Neural progenitor cell (in vitro differentiated cells): ENCODE data around the gene AHI1. TPM values are rescaled to one million over a fixed set of nuclear protein-coding genes. Genes with fewer than 3 reads are reported as not detected.

Experiments
- DNase-seq: peaks from one replicate; pipeline ENCODE4 v3.0.0-alpha.2; 2016; ENCODE audit warnings: low spot score
- H2AFZ ChIP-seq: fragments of 200-600 bp; sonication (generic); replicated peaks from 2 replicates; pipeline ENCODE4 v1.6.1; 2016; ENCODE audit warnings: antibody characterized with exemption
- H3F3A ChIP-seq: fragments of 200-600 bp; sonication (generic); 2 replicates; pipeline ENCODE4 v1.6.1; 2016; ENCODE audit warnings: antibody characterized with exemption, low read depth
- H3K27ac ChIP-seq: fragments of 200-600 bp; sonication (generic); 2 replicates; pipeline ENCODE4 v1.5.1; 2016; ENCODE audit warnings: mild to moderate bottlenecking
- H3K27me3 ChIP-seq: fragments of 200-600 bp; sonication (generic); 2 replicates; pipeline ENCODE4 v1.6.1; 2016; ENCODE audit warnings: mild to moderate bottlenecking, moderate library complexity
- H3K36me3 ChIP-seq: fragments of 200-600 bp; sonication (generic); 2 replicates; pipeline ENCODE4 v1.5.1; 2016
- H3K4me1 ChIP-seq: fragments of 200-600 bp; sonication (generic); 2 replicates; pipeline ENCODE4 v1.6.1; 2016; ENCODE audit warnings: mixed run types
- H3K4me2 ChIP-seq: fragments of 200-600 bp; sonication (generic); 2 replicates; pipeline ENCODE4 v1.6.1; 2016
- H3K4me3 ChIP-seq: fragments of 200-600 bp; sonication (generic); 2 replicates; pipeline ENCODE4 v1.5.1; 2016
- H3K79me2 ChIP-seq: fragments of 200-600 bp; sonication (generic); 2 replicates; pipeline ENCODE4 v1.6.1; 2016; ENCODE audit warnings: low read depth
- H3K9ac ChIP-seq: fragments of 200-600 bp; sonication (generic); 2 replicates; pipeline ENCODE4 v1.6.1; 2016
- H3K9me3 ChIP-seq: fragments of 200-600 bp; sonication (generic); 2 replicates; pipeline ENCODE4 v1.5.1; 2016; ENCODE audit warnings: low read depth
- H4K20me1 ChIP-seq: fragments of 200-600 bp; sonication (generic); 2 replicates; pipeline ENCODE4 v1.6.1; 2016; ENCODE audit warnings: low read depth
- H3K27ac Mint-ChIP-seq: 3 replicates; pipeline ENCODE4 v1.8.0; 2021; ENCODE audit warnings: mixed read lengths
- H3K27me3 Mint-ChIP-seq: 2 replicates; pipeline ENCODE4 v1.8.0; 2022; ENCODE audit warnings: low read depth, mild to moderate bottlenecking, inconsistent platforms, moderate library complexity, mixed read lengths; ENCODE audit not compliant: insufficient read depth
- H3K36me3 Mint-ChIP-seq: 3 replicates; pipeline ENCODE4 v1.8.0; 2021; ENCODE audit warnings: mixed read lengths
- H3K4me1 Mint-ChIP-seq: 3 replicates; pipeline ENCODE4 v1.8.0; 2021; ENCODE audit warnings: mixed read lengths
- H3K4me3 Mint-ChIP-seq: 3 replicates; pipeline ENCODE4 v1.8.0; 2021; ENCODE audit warnings: mild to moderate bottlenecking, moderate library complexity, mixed read lengths
- H3K9me3 Mint-ChIP-seq: 3 replicates; pipeline ENCODE4 v1.8.0; 2020; ENCODE audit warnings: mixed read lengths
- EZH2 ChIP-seq: fragments of 200-600 bp; sonication (generic); IDR thresholded peaks from 2 replicates; pipeline ENCODE4 v1.6.1; 2017; ENCODE audit warnings: antibody characterized with exemption, mild to moderate bottlenecking, moderate library complexity
- EZH2phosphoT487 ChIP-seq: fragments of 200-600 bp; sonication (generic); IDR thresholded peaks from 2 replicates; pipeline ENCODE4 v1.6.1; 2017; ENCODE audit warnings: antibody characterized with exemption
- total RNA-seq: library from RNA; depleted of rRNA; stranded (reverse); fragments of >200 nt; gene quantifications from 2 replicates; pipeline ENCODE4 v1.2.3, GENCODE V29; 2015; ENCODE audit warnings: low replicate concordance
- TF ChIP-seq, protein P1 (sequence below): fragments of 200-600 bp; sonication (generic); IDR thresholded peaks from 2 replicates; pipeline ENCODE4 v1.5.1; 2017; ENCODE audit warnings: antibody characterized with exemption, mild to moderate bottlenecking

Gene AHI1
- total RNA-seq, 1 donor from 2014 or later, result 26.2 TPM

DNA sequence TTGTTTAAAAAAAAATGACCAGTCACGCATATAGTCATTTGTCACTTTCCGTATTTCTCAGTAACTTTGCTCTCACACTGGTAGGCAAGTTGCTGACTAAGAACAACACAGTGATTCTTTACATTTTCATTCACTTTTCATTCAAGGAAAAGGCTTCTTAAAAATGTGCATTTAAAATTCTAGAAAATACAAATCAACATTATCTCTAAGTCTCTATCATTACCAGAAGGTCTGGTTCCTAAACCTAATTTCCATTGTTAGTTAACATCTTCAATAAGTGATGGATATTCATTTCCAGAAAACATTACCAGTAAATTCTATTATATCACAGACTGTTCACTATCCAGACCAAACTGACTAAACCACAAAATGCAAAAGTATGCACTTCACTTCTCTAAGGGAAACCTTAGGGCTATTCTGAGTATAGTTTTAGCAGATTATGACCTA is 115.3 kb downstream of the AHI1 start:
- Histone ChIP-seq H3K36me3 (no peaks in the 10 kb centered on the region), H3K4me1 (no peaks in the 10 kb centered on the region), H4K20me1 (no peaks in the 10 kb centered on the region), H3K9me3 (no peaks in the 10 kb centered on the region), H3K79me2 (no peaks in the 10 kb centered on the region), H3K27me3 (no peaks in the 10 kb centered on the region), H3K4me3 (no peak overlapping the region), H3K4me2 (no peak overlapping the region), H3F3A (no peaks in the 10 kb centered on the region), H2AFZ (no peak overlapping the region), H3K9ac (no peak overlapping the region), H3K27ac (no peak overlapping the region)
- no peaks in the 10 kb centered on the region for H3K9me3 Mint-ChIP-seq
- no peaks in the 10 kb centered on the region for H3K36me3 Mint-ChIP-seq
- TF ChIP-seq EZH2 (no peak), EZH2phosphoT487 (no peak)
- TF ChIP-seq, protein P1, sequence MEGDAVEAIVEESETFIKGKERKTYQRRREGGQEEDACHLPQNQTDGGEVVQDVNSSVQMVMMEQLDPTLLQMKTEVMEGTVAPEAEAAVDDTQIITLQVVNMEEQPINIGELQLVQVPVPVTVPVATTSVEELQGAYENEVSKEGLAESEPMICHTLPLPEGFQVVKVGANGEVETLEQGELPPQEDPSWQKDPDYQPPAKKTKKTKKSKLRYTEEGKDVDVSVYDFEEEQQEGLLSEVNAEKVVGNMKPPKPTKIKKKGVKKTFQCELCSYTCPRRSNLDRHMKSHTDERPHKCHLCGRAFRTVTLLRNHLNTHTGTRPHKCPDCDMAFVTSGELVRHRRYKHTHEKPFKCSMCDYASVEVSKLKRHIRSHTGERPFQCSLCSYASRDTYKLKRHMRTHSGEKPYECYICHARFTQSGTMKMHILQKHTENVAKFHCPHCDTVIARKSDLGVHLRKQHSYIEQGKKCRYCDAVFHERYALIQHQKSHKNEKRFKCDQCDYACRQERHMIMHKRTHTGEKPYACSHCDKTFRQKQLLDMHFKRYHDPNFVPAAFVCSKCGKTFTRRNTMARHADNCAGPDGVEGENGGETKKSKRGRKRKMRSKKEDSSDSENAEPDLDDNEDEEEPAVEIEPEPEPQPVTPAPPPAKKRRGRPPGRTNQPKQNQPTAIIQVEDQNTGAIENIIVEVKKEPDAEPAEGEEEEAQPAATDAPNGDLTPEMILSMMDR, result no peak
- no peak for DNase-seq
- H3K27ac Mint-ChIP-seq, result no peak overlapping the region
- H3K27me3 Mint-ChIP-seq, result no peaks in the 10 kb centered on the region
- no peaks in the 10 kb centered on the region for H3K4me1 Mint-ChIP-seq
- no peak overlapping the region for H3K4me3 Mint-ChIP-seq

DNA sequence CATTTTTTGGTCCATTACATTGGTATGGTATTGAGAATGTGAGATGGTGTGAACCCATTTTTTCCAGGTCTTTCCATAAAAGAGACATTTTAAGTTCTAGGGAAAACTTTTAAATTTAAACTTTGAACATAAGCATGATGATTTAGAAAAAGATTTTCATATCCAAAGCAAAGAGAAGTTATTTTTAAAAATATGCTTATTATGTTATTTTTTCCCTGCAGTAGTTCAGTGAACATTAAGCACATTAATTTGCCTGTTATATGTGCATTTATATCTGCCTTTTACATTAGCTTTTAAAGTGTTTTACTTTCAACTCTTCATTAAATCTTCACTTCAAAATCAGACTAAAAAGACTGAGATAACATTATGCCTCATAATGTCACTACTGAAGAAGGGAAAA is 116.7 kb downstream of the AHI1 start:
- Histone ChIP-seq H3K4me3 (no peak overlapping the region), H3F3A (no peaks in the 10 kb centered on the region), H3K27me3 (no peaks in the 10 kb centered on the region), H3K27ac (no peak overlapping the region), H3K79me2 (no peaks in the 10 kb centered on the region), H3K9ac (no peak overlapping the region), H4K20me1 (no peaks in the 10 kb centered on the region), H3K36me3 (no peaks in the 10 kb centered on the region), H2AFZ (no peak overlapping the region), H3K4me2 (no peak overlapping the region), H3K4me1 (no peaks in the 10 kb centered on the region), H3K9me3 (no peaks in the 10 kb centered on the region)
- TF ChIP-seq EZH2phosphoT487, result no peak
- TF ChIP-seq, protein P1, result no peak
- no peak for TF ChIP-seq EZH2
- Mint-ChIP-seq H3K27me3 (no peaks in the 10 kb centered on the region), H3K9me3 (no peaks in the 10 kb centered on the region), H3K4me3 (no peak overlapping the region), H3K36me3 (no peaks in the 10 kb centered on the region), H3K4me1 (no peaks in the 10 kb centered on the region), H3K27ac (no peak overlapping the region)
- no peak for DNase-seq

DNA sequence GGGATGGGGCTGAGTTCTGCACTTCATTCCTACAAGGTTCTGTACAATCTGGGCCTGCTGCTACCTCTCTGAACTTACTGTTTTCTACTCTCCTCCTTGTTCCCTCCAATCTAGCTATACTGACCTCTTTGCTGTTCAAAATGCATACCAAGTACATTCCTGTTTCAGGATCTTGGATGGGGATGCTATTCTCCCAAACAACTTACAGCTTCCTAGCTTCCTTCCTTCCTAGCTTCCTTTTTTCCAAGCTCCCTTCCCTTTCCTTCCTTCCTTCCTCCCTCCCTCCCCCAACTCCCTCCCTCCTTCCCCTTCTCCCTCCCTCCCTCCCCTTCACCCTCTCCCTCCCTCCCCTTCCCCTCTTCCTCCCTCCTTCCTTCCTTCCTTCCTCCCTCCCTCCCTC is 117.9 kb downstream of the AHI1 start:
- Histone ChIP-seq H3K36me3 (no peaks in the 10 kb centered on the region), H3K9me3 (no peaks in the 10 kb centered on the region), H3F3A (no peaks in the 10 kb centered on the region), H3K9ac (no peak overlapping the region), H3K27ac (no peak overlapping the region), H3K4me1 (no peaks in the 10 kb centered on the region), H3K4me2 (no peak overlapping the region), H2AFZ (no peak overlapping the region), H3K27me3 (no peaks in the 10 kb centered on the region), H3K4me3 (no peak overlapping the region), H4K20me1 (no peaks in the 10 kb centered on the region), H3K79me2 (no peaks in the 10 kb centered on the region)
- Mint-ChIP-seq H3K4me1 (no peaks in the 10 kb centered on the region), H3K4me3 (no peak overlapping the region), H3K9me3 (no peaks in the 10 kb centered on the region), H3K27ac (no peak overlapping the region), H3K27me3 (no peaks in the 10 kb centered on the region), H3K36me3 (no peaks in the 10 kb centered on the region)
- TF ChIP-seq, protein P1, result no peak
- TF ChIP-seq EZH2phosphoT487, result no peak
- no peak for TF ChIP-seq EZH2
- DNase-seq, result no peak
